HG02840 (cell line): ENCODE results near the gene SMIM26.
"Not testable (repeated sequence)": the region's sequence is repeated elsewhere in the genome, so short reads cannot be mapped to it uniquely, and the experiment has no call there.

ENCODE experiments used
- ATAC-seq: cut with Tn5 transposase; IDR thresholded peaks from one replicate; pipeline ENCODE4 v1.9.1; 2021; ENCODE audit warnings: mild to moderate bottlenecking, moderate library complexity, moderate number of reproducible peaks; ENCODE audit not compliant: unreplicated experiment, low FRiP score

SMIM26 gene

GRCh38 chr20:18566892-18567738 lies at the start of gene SMIM26:
Gene SMIM26 (plus strand): TSS chr20:18567432. CDS start chr20:18567479, 47 bp downstream.
- ATAC-seq = peak; percentile 97

- ATAC-seq = not testable (repeated sequence)
Observed at GRCh38 chr20:18522066-18522465, 45.2 kb upstream of the SMIM26 start.

- no peak for ATAC-seq
Observed at GRCh38 chr20:18523066-18523465, 44.2 kb upstream of the SMIM26 start.

- no peak for ATAC-seq
Observed at GRCh38 chr20:18524646-18525045, 42.6 kb upstream of the SMIM26 start.

- not testable (repeated sequence) for ATAC-seq
Observed at GRCh38 chr20:18526761-18527160, 40.5 kb upstream of the SMIM26 start.

GRCh38 chr20:18527339-18527738 lies 39.9 kb upstream of the SMIM26 start:
- no peak for ATAC-seq

- ATAC-seq = no peak
Observed at GRCh38 chr20:18527836-18528235, 39.4 kb upstream of the SMIM26 start.

GRCh38 chr20:18529041-18529440 lies 38.2 kb upstream of the SMIM26 start:
- ATAC-seq = no peak

- ATAC-seq = no peak
Observed at GRCh38 chr20:18532626-18533025, 34.6 kb upstream of the SMIM26 start.

- ATAC-seq = no peak
Observed at GRCh38 chr20:18533491-18533890, 33.7 kb upstream of the SMIM26 start.

- no peak for ATAC-seq
Observed at GRCh38 chr20:18533978-18534644, 33.1 kb upstream of the SMIM26 start.

- no peak for ATAC-seq
Observed at GRCh38 chr20:18537651-18538050, 29.6 kb upstream of the SMIM26 start.

GRCh38 chr20:18541741-18542140 lies 25.5 kb upstream of the SMIM26 start:
- ATAC-seq = no peak

GRCh38 chr20:18543216-18543615 lies 24.0 kb upstream of the SMIM26 start:
- ATAC-seq = no peak

- ATAC-seq = no peak
Observed at GRCh38 chr20:18543932-18544331, 23.3 kb upstream of the SMIM26 start.

GRCh38 chr20:18545566-18545965 lies 21.7 kb upstream of the SMIM26 start:
- no peak for ATAC-seq

GRCh38 chr20:18548465-18548864 lies 18.8 kb upstream of the SMIM26 start:
- ATAC-seq = no peak

GRCh38 chr20:18553746-18554145 lies 13.5 kb upstream of the SMIM26 start:
- ATAC-seq = no peak

- no peak for ATAC-seq
Observed at GRCh38 chr20:18567739-18568091, 483 bp downstream of the SMIM26 start.

- no peak for ATAC-seq
Observed at GRCh38 chr20:18571009-18571408, 3.8 kb downstream of the SMIM26 start.

GRCh38 chr20:18571578-18571977 lies 4.3 kb downstream of the SMIM26 start:
- ATAC-seq = no peak

- ATAC-seq = no peak
Observed at GRCh38 chr20:18577942-18578341, 10.7 kb downstream of the SMIM26 start.
